ENCODE results near the gene SUCLG2. TPM values are rescaled to one million over a fixed set of nuclear protein-coding genes. Genes with fewer than 3 reads are reported as not detected.

The SUCLG2 gene
- total and polyA plus RNA-seq, 9 of the 15 experiments (the other 6 are each of a cell fraction or from before 2014, with no cell fraction given) = 10.1 to 41.4 (median 29.0) TPM

GRCh38 chr3:67648229-67648628 is 6.2 kb downstream of the SUCLG2 start:
- intact Hi-C loops (cut with micrococcal nuclease) = no loop called here
- no peak for FAIRE-seq
- Histone ChIP-seq H3K9ac (ENCODE audit: insufficient read depth in 1 of 2, low read depth in 2 of 2, low read length in 2 of 2) (no peak overlapping the region), H3K4me1 (replicated peaks in 1 of 2; ENCODE audit: control insufficient read depth in 2 of 2, insufficient read depth in 2 of 2, low read length in 2 of 2) (peaks cover 0 to 14% of the 10 kb centered on the region in 2 experiments; a peak in 2 of 5 replicates), H3K79me2 (ENCODE audit: control insufficient read depth, insufficient read depth, low read length) (peaks cover 41% of the 10 kb centered on the region), H3K27ac (ENCODE audit: extremely low read depth, low read depth, low read length) (no peak overlapping the region), H2AFZ (ENCODE audit: low read depth, low read length) (no peak overlapping the region), H3K4me2 (ENCODE audit: insufficient read depth, low read length) (no peak overlapping the region), H3K36me3 (ENCODE audit: control insufficient read depth, insufficient read depth, low read length) (peaks cover 10% of the 10 kb centered on the region; the same call in 2 of the 3 replicates), H3K9me1 (ENCODE audit: control insufficient read depth, insufficient read depth, low read length) (no peaks in the 10 kb centered on the region), H3K9me3 (replicated peaks; ENCODE audit: control insufficient read depth, insufficient read depth, low read depth, low read length) (no peaks in the 10 kb centered on the region), H3K4me3 (no peak overlapping the region), H4K20me1 (replicated peaks; ENCODE audit: control insufficient read depth, insufficient read depth, low read length) (no peaks in the 10 kb centered on the region), H3K27me3 (ENCODE audit: control insufficient read depth in 2 of 2, insufficient read depth in 2 of 2, low read length in 2 of 2) (no peaks in the 10 kb centered on the region)
- ChIA-PET CTCF (ENCODE audit: low intra/inter-chr PET ratio) (no interaction called here), POLR2A (no interaction called here)
- no peak for DNase-seq (ENCODE audit: extremely low read depth in 1 of 4, low spot score in 3 of 4)
- BruUV-seq (replicated peaks) = no TSS peak
- no peak for TF ChIP-seq ZNF347 (CRISPR knock-in tag; IDR thresholded peaks at IDR 0.05; ENCODE audit: low read depth)
- TF ChIP-seq RAD21 (CRISPR knock-in tag; conservative IDR thresholded peaks at IDR 0.05 in 1 of 2, IDR thresholded peaks at IDR 0.05 in 1 of 2) = no peak
- TF ChIP-seq NFE2 (IDR thresholded peaks at IDR 0.05; ENCODE audit: low read depth) = no peak
- no peak for TF ChIP-seq ZC3H4 (CRISPR knock-in tag; IDR thresholded peaks at IDR 0.05; ENCODE audit: borderline replicate concordance)
- TF ChIP-seq ZNF512 (tag; IDR thresholded peaks at IDR 0.05) = no peak
- no peak for TF ChIP-seq ZNF280B (CRISPR knock-in tag; IDR thresholded peaks at IDR 0.05)
- TF ChIP-seq E2F8 (IDR thresholded peaks at IDR 0.05; ENCODE audit: low read depth, partially characterized antibody) = no peak
- no peak for TF ChIP-seq U2AF2 (optimal IDR thresholded peaks at IDR 0.05; ENCODE audit: low read depth, low read length)
- no peak for TF ChIP-seq NONO (IDR thresholded peaks at IDR 0.05; ENCODE audit: low read depth in 2 of 2, low read length in 1 of 2)
- no peak for TF ChIP-seq ZNF212 (CRISPR knock-in tag; IDR thresholded peaks at IDR 0.05)
- TF ChIP-seq PHF20 (IDR thresholded peaks at IDR 0.05; ENCODE audit: partially characterized antibody) = no peak
- no peak for TF ChIP-seq SFPQ (IDR thresholded peaks at IDR 0.05; ENCODE audit: low read depth, low read length)
- no peak for TF ChIP-seq PHB (CRISPR knock-in tag; IDR thresholded peaks at IDR 0.05)
- WGBS (ENCODE audit: insufficient coverage, low coverage, missing lambda C conversion rate) = 82% methylated on average over 3 of the region's 4 CpGs
- no peak for ATAC-seq
- in situ Hi-C loops (cut with MboI) = no loop called here

All from K562 (cell line).